Transverse colon (tissue), 4 donors: ENCODE data around the gene ARIH1.

Experiments
- EP300 ChIP-seq: sonication (generic); formaldehyde crosslinking; IDR thresholded peaks from one replicate; pipeline ENCODE4 v1.6.1; 2017; ENCODE audit warnings: antibody characterized with exemption, low read depth
- POLR2A ChIP-seq: fragments of 450-650 bp; IDR thresholded peaks from one replicate; pipeline ENCODE4 v1.6.1; 2016; ENCODE audit warnings: antibody characterized with exemption, mild to moderate bottlenecking, moderate library complexity
- POLR2AphosphoS5 ChIP-seq, 3 donors: sonication (generic); formaldehyde crosslinking; IDR thresholded peaks; one replicate each; pipeline ENCODE4 v1.6.1; 2016; ENCODE audit warnings: antibody characterized with exemption in 3 of 3
- TF ChIP-seq, protein P1 (sequence below), 5 experiments: fragments of 200-600 bp in 3 of 5; fragments of 450-650 bp in 2 of 5; sonication (generic) in 3 of 5; IDR thresholded peaks; 1 replicate in 2 of 5; 2 replicates in 3 of 5; pipeline ENCODE4 v1.5.1; 2016 to 2017; ENCODE audit warnings: antibody characterized with exemption in 5 of 5, inconsistent platforms in 3 of 5, mild to moderate bottlenecking in 2 of 5, moderate library complexity in 1 of 5

DNA sequence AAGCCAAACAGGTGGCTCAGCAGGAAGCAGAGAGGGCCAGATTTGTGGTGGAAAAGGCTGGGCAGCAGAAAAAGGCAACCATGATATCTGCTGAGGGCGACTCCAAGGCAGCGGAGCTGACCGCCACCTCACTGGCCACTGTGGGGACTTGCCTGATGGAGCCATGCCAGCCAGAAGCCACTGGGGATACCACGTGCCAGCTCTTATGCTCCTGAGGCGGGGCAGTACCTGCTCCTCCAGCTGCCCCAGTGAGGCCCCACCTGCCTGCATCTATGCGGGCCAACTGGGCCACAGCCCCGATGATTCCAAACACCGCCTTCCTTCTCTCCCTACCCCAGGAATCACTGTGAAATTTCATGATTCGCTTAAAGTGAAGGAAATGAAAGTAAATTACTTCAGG is 22.9 kb upstream of the ARIH1 start:
- TF ChIP-seq, protein P1, sequence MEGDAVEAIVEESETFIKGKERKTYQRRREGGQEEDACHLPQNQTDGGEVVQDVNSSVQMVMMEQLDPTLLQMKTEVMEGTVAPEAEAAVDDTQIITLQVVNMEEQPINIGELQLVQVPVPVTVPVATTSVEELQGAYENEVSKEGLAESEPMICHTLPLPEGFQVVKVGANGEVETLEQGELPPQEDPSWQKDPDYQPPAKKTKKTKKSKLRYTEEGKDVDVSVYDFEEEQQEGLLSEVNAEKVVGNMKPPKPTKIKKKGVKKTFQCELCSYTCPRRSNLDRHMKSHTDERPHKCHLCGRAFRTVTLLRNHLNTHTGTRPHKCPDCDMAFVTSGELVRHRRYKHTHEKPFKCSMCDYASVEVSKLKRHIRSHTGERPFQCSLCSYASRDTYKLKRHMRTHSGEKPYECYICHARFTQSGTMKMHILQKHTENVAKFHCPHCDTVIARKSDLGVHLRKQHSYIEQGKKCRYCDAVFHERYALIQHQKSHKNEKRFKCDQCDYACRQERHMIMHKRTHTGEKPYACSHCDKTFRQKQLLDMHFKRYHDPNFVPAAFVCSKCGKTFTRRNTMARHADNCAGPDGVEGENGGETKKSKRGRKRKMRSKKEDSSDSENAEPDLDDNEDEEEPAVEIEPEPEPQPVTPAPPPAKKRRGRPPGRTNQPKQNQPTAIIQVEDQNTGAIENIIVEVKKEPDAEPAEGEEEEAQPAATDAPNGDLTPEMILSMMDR (IDR thresholded peaks at IDR 0.05), result no peak
- TF ChIP-seq POLR2A (no peak), POLR2AphosphoS5 (IDR thresholded peaks at IDR 0.05) (no peak), EP300 (no peak)
